Panc1 (cell line): ENCODE data around the gene RNASEH1. TPM values are rescaled to one million over a fixed set of nuclear protein-coding genes. Genes with fewer than 3 reads are reported as not detected.

Experiments used
- ATAC-seq: fragments of 200-7000 bp; cut with Tn5 transposase; 2 replicates; pipeline ENCODE4 v1.9.1; 2020; ENCODE audit warnings: mild to moderate bottlenecking, moderate library complexity
- BruUV-seq: library from RNA; stranded (reverse); fragments of 400-500 nt; replicated peaks from 2 replicates; lab custom pipeline; 2021; lab: Mats Ljungman, UMichigan
- CTCF ChIA-PET: fragments of 300-600 bp; sonication (Branson Sonifier 250); formaldehyde crosslinking; loops from one replicate; lab custom pipeline; 2022; ENCODE audit warnings: antibody characterized with exemption; lab: Charles Lee
- POLR2A ChIA-PET: fragments of 300-600 bp; sonication (Branson Sonifier 250); formaldehyde crosslinking; loops from one replicate; lab custom pipeline; 2022; ENCODE audit warnings: antibody characterized with exemption; lab: Charles Lee
- DNase-seq: peaks from one replicate; pipeline ENCODE4 v3.0.0-alpha.2; 2010; ENCODE audit warnings: low read depth, low spot score
- H3K27ac ChIP-seq: 2 replicates; pipeline ENCODE4 v1.5.1; 2011; ENCODE audit warnings: mild to moderate bottlenecking, low read length, inconsistent platforms
- H3K27me3 ChIP-seq: fragments of 200-500 bp; sonication (Bioruptor generic); 2 replicates; pipeline ENCODE4 v1.6.0; 2014; ENCODE audit warnings: low read length, inconsistent platforms; ENCODE audit not compliant: control insufficient read depth, insufficient read depth
- H3K36me3 ChIP-seq: fragments of 200-500 bp; sonication (Bioruptor generic); 2 replicates; pipeline ENCODE4 v1.5.1; 2014; ENCODE audit warnings: inconsistent platforms, mild to moderate bottlenecking, low read length, moderate library complexity; ENCODE audit not compliant: control insufficient read depth, insufficient read depth
- H3K4me1 ChIP-seq: 2 replicates; pipeline ENCODE4 v1.5.1; 2011; ENCODE audit warnings: inconsistent platforms, mild to moderate bottlenecking, low read length, moderate library complexity; ENCODE audit not compliant: control insufficient read depth, insufficient read depth
- H3K4me3 ChIP-seq, 2 experiments: 2 replicates each; pipeline ENCODE4 v1.5.1; 2011 to 2012; ENCODE audit warnings: low read depth in 2 of 2, low read length in 2 of 2, mild to moderate bottlenecking in 2 of 2, inconsistent platforms in 1 of 2, moderate library complexity in 1 of 2
- H3K9me3 ChIP-seq: fragments of 200-500 bp; sonication (Bioruptor generic); 2 replicates; pipeline ENCODE4 v1.5.1; 2014; ENCODE audit warnings: low read depth, mild to moderate bottlenecking, inconsistent platforms, low read length, moderate library complexity; ENCODE audit not compliant: control insufficient read depth, insufficient read depth
- CTCF ChIP-seq: fragments of 450-650 bp; IDR thresholded peaks from 2 replicates; pipeline ENCODE4 v1.5.1; 2017; ENCODE audit warnings: mild to moderate bottlenecking
- POLR2AphosphoS5 ChIP-seq: IDR thresholded peaks from 2 replicates; pipeline ENCODE4 v1.6.1; 2012; ENCODE audit warnings: mild to moderate bottlenecking, low read depth, low read length, moderate library complexity
- REST ChIP-seq, 2 experiments: IDR thresholded peaks; 2 replicates each; pipeline ENCODE4 v1.6.1; 2011 to 2012; ENCODE audit warnings: low read depth in 2 of 2, control low read depth in 1 of 2, low read length in 1 of 2, mild to moderate bottlenecking in 1 of 2, moderate library complexity in 1 of 2; ENCODE audit not compliant: insufficient read depth in 1 of 2
- SIN3A ChIP-seq: IDR thresholded peaks from 2 replicates; pipeline ENCODE4 v1.6.1; 2012; ENCODE audit warnings: low read depth, mild to moderate bottlenecking, low read length, moderate library complexity, borderline replicate concordance; ENCODE audit not compliant: insufficient read depth
- TCF7L2 ChIP-seq: IDR thresholded peaks from 2 replicates; pipeline ENCODE4 v1.6.1; 2011; ENCODE audit warnings: mild to moderate bottlenecking, low read depth, low read length, inconsistent platforms
- in situ Hi-C: cut with HindIII; loops from 2 replicates; pipeline ENCODE4 v1.10.0; 2016; ENCODE audit warnings: low sequenced_read_pairs, low pct_unique_long_range_greater_than_20kb
- intact Hi-C: fragments of 100-400 bp; cut with micrococcal nuclease; formaldehyde crosslinking; loops from one replicate; pipeline ENCODE4 v1.10.0; 2022; ENCODE audit not compliant: unreplicated experiment
- total RNA-seq: library from RNA; stranded (reverse); gene quantifications from one replicate; pipeline ENCODE4 v1.2.1, GENCODE V29; 2021; ENCODE audit not compliant: unreplicated experiment

The RNASEH1 gene
- total RNA-seq, 1 experiment from 2014 or later, result 43.7 TPM

- TF ChIP-seq SIN3A (no peak), TCF7L2 (no peak), CTCF (no peak), REST (IDR thresholded peaks at IDR 0.05; ENCODE audit: insufficient read depth in 1 of 2, low read depth in 2 of 2, low read length in 1 of 2) (no peak), POLR2AphosphoS5 (no peak)
- in situ Hi-C loops, result no loop called here
- no peaks in the 10 kb centered on the region for H3K27me3 ChIP-seq
- no TSS peak for BruUV-seq
- intact Hi-C loops, result no loop called here
- H3K36me3 ChIP-seq, result no peaks in the 10 kb centered on the region
- ChIA-PET CTCF (no interaction called here), POLR2A (no interaction called here)
- DNase-seq, result no peak
- no peaks in the 10 kb centered on the region for H3K9me3 ChIP-seq
- ATAC-seq, result no peak
- H3K4me3 ChIP-seq, result no peak overlapping the region
- no peaks in the 10 kb centered on the region for H3K4me1 ChIP-seq
- no peak overlapping the region for H3K27ac ChIP-seq
These were observed 31.3 kb downstream of the RNASEH1 start for GRCh38 chr2:3526871-3527270.

GRCh38 chr2:3523551-3524041 is 34.5 kb downstream of the RNASEH1 start:
- intact Hi-C loops, result no loop called here
- in situ Hi-C loops, result no loop called here
- Histone ChIP-seq H3K4me1 (peaks cover 7% of the 10 kb centered on the region), H3K27me3 (no peaks in the 10 kb centered on the region), H3K36me3 (no peaks in the 10 kb centered on the region; the same call in 1 of the 2 replicates), H3K9me3 (no peaks in the 10 kb centered on the region), H3K27ac (no peak overlapping the region), H3K4me3 (no peak overlapping the region)
- TF ChIP-seq REST (IDR thresholded peaks at IDR 0.05; ENCODE audit: insufficient read depth in 1 of 2, low read depth in 2 of 2, low read length in 1 of 2) (no peak), POLR2AphosphoS5 (no peak), SIN3A (no peak), TCF7L2 (no peak), CTCF (no peak)
- ATAC-seq (no peak), DNase-seq (no peak)
- ChIA-PET POLR2A (interaction anchor here (0.6 kb wide), 1 partner anchor 900 kb away, joined by 5 read pairs; no protein-coding TSS in a partner anchor), CTCF (no interaction called here)
- no TSS peak for BruUV-seq
